ENCODE data around the gene EXOC3L4.
A peak's percentile ranks its signal among the peaks of the same experiment; 100 is the strongest.

EXOC3L4 gene

GRCh38 chr14:103141117-103141796 lies 46.7 kb downstream of the EXOC3L4 start:
- no peak overlapping the region for H3K27ac ChIP-seq
- no peak for TF ChIP-seq ZFX (IDR thresholded peaks at IDR 0.05; ENCODE audit: borderline replicate concordance)
- TF ChIP-seq CTCF (IDR thresholded peaks at IDR 0.05), result peak; percentile 86

DNA sequence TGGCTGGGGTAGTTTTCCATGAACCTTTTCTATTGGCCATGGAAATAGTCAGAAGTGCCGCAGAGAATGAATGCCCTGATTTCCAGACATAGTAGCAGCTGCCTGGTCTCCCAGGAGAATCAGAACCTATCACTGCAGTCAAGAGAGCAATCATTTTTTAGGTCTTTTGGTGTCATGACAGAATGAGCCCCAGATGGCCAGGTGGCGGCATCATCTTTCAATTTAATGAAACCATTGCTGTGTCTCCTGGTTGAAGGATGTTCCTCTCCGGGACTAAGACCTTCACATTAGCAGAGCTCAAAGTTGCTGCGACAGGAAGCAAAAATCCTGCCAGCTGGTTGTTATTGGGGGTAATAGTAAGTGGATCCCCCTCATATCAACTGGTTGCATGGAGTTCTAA lies 47.5 kb downstream of the EXOC3L4 start:
- H3K27ac ChIP-seq, result no peak overlapping the region
- TF ChIP-seq CTCF (IDR thresholded peaks at IDR 0.05), result no peak
- TF ChIP-seq ZFX (IDR thresholded peaks at IDR 0.05; ENCODE audit: borderline replicate concordance), result no peak

DNA sequence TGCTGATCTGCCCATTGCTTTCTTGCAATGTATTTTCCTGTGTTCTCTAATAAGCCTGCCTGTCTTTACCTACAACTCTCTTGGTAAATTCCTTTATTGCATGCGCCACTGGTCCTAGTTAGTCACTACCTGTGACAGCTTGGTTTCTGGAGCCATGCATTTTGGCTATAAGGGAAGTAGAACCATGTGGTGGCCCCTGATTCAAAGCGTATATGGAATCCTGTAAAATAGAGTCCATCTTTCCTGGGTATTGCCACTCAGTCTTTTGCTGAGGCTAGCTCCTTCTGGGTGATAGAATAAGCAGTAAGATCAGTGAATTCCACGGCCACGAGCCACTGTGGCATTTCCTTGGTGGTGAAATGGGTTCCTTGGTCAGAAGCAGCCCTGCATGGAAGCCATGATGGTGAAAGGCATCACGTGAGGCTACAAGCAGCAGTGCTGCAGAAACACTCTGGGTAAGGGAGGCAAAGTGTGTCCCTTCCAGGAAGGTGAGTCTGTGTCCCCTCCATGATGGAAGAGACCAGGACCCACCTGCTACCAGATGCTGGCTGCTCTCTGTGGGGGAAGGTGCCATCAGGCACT lies 48.3 kb downstream of the EXOC3L4 start:
- H3K27ac ChIP-seq, result no peak overlapping the region
- TF ChIP-seq CTCF (IDR thresholded peaks at IDR 0.05) (no peak), ZFX (IDR thresholded peaks at IDR 0.05; ENCODE audit: borderline replicate concordance) (no peak)

DNA sequence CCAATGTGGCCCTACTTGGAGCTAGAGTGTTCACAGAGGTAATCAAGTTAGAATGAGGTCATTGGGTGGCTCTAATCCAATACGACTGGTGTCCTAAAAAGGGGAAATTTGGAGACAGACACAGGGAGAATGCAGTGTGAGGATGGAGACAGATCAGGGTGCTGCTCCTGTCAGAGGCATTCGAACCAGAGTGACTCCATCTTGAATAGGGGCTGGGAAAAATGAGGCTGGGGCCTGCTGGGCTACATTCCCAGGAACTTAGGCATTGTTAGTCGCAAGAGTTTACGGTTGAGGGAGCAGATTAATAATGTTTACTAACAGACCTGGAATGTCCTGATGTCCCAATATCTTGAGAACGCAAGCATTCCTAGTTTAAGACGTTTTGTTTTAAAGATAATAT lies 49.0 kb downstream of the EXOC3L4 start:
- TF ChIP-seq CTCF (IDR thresholded peaks at IDR 0.05) (no peak), ZFX (IDR thresholded peaks at IDR 0.05; ENCODE audit: borderline replicate concordance) (no peak)
- no peak overlapping the region for H3K27ac ChIP-seq

GRCh38 chr14:103144085-103144484 lies 49.6 kb downstream of the EXOC3L4 start:
- no peak overlapping the region for H3K27ac ChIP-seq
- TF ChIP-seq ZFX (IDR thresholded peaks at IDR 0.05; ENCODE audit: borderline replicate concordance) (no peak), CTCF (IDR thresholded peaks at IDR 0.05) (no peak)

- no peak overlapping the region for H3K27ac ChIP-seq
- TF ChIP-seq CTCF (IDR thresholded peaks at IDR 0.05) (no peak), ZFX (IDR thresholded peaks at IDR 0.05; ENCODE audit: borderline replicate concordance) (no peak)
These were observed 51.7 kb downstream of the EXOC3L4 start for GRCh38 chr14:103146141-103146709.
